RWPE1 (cell line): Measurements from ENCODE around the gene TPRX2.
"Not testable (repeated sequence)": the region's sequence is repeated elsewhere in the genome, so short reads cannot be mapped to it uniquely, and the experiment has no call there.

Experiments used
- CTCF ChIA-PET: fragments of 350-600 bp; sonication (Branson Sonifier 250); formaldehyde crosslinking; extraction: SDS; loops from one replicate; lab custom pipeline; 2021; lab: Yijun Ruan, JAX
- POLR2A ChIA-PET: fragments of 400-600 bp; formaldehyde crosslinking; extraction: SDS; loops from one replicate; lab custom pipeline; 2020; ENCODE audit warnings: antibody characterized with exemption; ENCODE audit not compliant: low non-redundant PET; lab: Yijun Ruan, JAX
- DNase-seq: peaks from one replicate; pipeline ENCODE4 v3.0.0; 2012; ENCODE audit warnings: low spot score
- H3K27ac ChIP-seq: fragments of 450-650 bp; 2 replicates; pipeline ENCODE4 v1.5.1; 2017
- CTCF ChIP-seq: fragments of 450-650 bp; conservative IDR thresholded peaks from 2 replicates; pipeline ENCODE4 v1.5.1; 2017; ENCODE audit warnings: low read depth, mild to moderate bottlenecking

The TPRX2 gene

GRCh38 chr19:47839913-47840312, 19.1 kb upstream of the TPRX2 start:
- no peak for TF ChIP-seq CTCF
- ChIA-PET POLR2A (no interaction called here), CTCF (interaction anchor here (0.6 kb wide), 1 partner anchor 42 kb away, joined by 7 read pairs; no protein-coding TSS in a partner anchor)
- H3K27ac ChIP-seq = no peak overlapping the region
- no peak for DNase-seq

GRCh38 chr19:47842941-47843340, 16.1 kb upstream of the TPRX2 start:
- no peak overlapping the region for H3K27ac ChIP-seq
- no peak for TF ChIP-seq CTCF
- POLR2A ChIA-PET = no interaction called here
- no peak for DNase-seq
- CTCF ChIA-PET = interaction anchor here (1.2 kb wide), 1 partner anchor 9 kb away, joined by 3 read pairs; no protein-coding TSS in a partner anchor

GRCh38 chr19:47848425-47848822, 10.6 kb upstream of the TPRX2 start:
- ChIA-PET CTCF (interaction anchor here (0.7 kb wide), 1 partner anchor 540 kb away, joined by 3 read pairs; no protein-coding TSS in a partner anchor), POLR2A (no interaction called here)
- H3K27ac ChIP-seq = no peak overlapping the region
- DNase-seq = no peak
- TF ChIP-seq CTCF = no peak

GRCh38 chr19:47848823-47849473, 10.1 kb upstream of the TPRX2 start:
- no peak for DNase-seq
- POLR2A ChIA-PET = no interaction called here
- no peak overlapping the region for H3K27ac ChIP-seq
- peak; percentile 44 for TF ChIP-seq CTCF
- CTCF ChIA-PET = interaction anchor here (0.6 to 1.3 kb wide), 5 partner anchors 17 to 541 kb away, joined by 3 to 5 read pairs (median 4); partner anchors contain the start of genes EHD2 and SULT2A1

GRCh38 chr19:47853003-47853402, 6.0 kb upstream of the TPRX2 start:
- TF ChIP-seq CTCF = no peak
- ChIA-PET CTCF (interaction anchor here (0.6 to 1.6 kb wide), 4 partner anchors 11 to 198 kb away, joined by 3 to 8 read pairs (median 4); no protein-coding TSS in a partner anchor), POLR2A (no interaction called here)
- no peak for DNase-seq
- H3K27ac ChIP-seq = no peak overlapping the region

GRCh38 chr19:47854459-47854858, 4.6 kb upstream of the TPRX2 start:
- TF ChIP-seq CTCF = no peak
- no peak for DNase-seq
- POLR2A ChIA-PET = no interaction called here
- no peak overlapping the region for H3K27ac ChIP-seq
- CTCF ChIA-PET = no interaction called here

GRCh38 chr19:47858231-47858630, 804 bp upstream of the TPRX2 start:
- DNase-seq = peak; percentile 55
- POLR2A ChIA-PET, CTCF ChIA-PET, H3K27ac ChIP-seq: not testable (repeated sequence)

GRCh38 chr19:47859838-47860237, 803 bp downstream of the TPRX2 start:
- CTCF ChIA-PET, DNase-seq, POLR2A ChIA-PET: not testable (repeated sequence)

More at GRCh38 chr19:47859838-47860237, 803 bp downstream of the TPRX2 start:
- not testable (repeated sequence) for H3K27ac ChIP-seq
